HG02943 (cell line): ENCODE results near the gene DOK5.

ENCODE experiments used
- ATAC-seq: cut with Tn5 transposase; IDR thresholded peaks from one replicate; pipeline ENCODE4 v1.9.1; 2021; ENCODE audit warnings: mild to moderate bottlenecking, low read depth, moderate library complexity; ENCODE audit not compliant: unreplicated experiment

Gene DOK5

DNA sequence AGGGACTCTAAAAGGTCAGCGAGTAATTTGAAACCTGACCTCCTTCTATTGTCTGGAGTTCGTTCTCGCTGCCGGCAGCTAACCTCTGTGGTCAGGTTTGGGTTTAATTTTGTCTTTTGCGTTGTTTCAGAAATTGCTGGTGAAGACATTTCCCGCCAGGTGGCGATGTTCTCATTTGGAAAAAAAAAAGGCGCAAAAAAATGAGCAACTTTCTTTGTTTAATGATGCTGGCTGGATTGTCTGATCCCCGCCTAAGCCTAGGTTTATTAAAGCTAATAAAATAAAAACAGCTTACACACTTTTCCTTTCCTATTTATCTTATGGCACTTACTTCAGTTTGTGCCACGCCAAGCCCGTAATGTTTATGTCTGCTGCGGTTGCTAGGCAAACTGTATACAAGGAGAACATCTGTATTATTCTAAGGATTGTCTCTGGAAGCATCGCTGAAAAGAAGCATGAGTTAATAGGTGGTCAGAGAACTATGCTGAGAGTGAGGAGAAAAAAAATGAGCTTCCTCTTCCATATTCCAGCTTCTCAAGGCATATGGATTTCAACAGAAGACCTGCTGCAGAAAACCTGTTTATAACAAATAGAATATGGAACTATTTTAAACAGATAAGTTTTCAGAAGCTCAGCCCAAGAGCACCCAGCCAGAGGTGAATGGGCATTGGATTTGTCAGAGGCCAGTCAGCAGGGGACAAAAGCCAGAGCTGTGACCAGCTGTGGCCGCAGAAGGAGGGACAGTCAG, 205.7 kb downstream of the DOK5 start:
- ATAC-seq = no peak

- no peak for ATAC-seq
These were observed 206.5 kb downstream of the DOK5 start for GRCh38 chr20:54681869-54682268.

GRCh38 chr20:54688476-54688875, 213.1 kb downstream of the DOK5 start:
- ATAC-seq = no peak

DNA sequence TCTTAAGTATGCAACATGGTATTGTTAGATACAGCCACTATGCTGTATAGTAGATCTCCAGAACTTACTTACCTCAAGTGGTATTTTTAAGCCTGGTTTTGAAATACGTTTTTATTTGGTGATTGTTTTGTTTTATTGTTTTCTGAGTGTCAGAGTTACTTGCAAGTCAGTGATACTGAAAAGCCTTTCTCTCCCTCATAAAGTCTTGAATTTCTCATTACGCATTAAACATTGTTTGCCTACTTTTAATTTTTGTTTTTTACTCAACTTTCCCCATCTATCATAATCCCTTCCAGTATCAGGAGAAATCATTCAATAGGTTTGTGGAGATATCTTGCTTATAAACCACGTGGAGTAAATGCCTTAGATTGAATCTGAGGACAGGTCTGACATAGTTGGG, 214.9 kb downstream of the DOK5 start:
- no peak for ATAC-seq

GRCh38 chr20:54691327-54691726, 215.9 kb downstream of the DOK5 start:
- ATAC-seq = no peak

- ATAC-seq = no peak
These were observed 216.9 kb downstream of the DOK5 start for GRCh38 chr20:54692168-54692887.

DNA sequence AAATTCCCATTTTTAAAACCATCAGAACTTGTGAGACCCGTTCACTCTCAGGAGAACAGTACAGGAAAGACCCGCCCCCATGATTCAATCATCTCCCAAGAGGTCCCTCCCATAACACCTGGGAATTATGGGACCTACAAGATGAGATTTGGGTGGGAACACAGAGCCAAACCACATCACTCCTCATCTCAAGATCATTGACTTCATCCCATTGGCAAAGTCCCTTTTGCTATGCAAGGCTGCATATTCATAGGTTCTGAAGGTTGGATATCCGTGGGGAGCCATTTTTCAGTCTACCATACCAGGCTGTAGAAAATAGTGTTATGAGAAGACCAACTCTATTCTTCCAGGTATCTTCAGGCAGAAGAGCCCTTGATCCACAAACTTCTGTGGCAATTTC, 219.1 kb downstream of the DOK5 start:
- ATAC-seq = no peak

DNA sequence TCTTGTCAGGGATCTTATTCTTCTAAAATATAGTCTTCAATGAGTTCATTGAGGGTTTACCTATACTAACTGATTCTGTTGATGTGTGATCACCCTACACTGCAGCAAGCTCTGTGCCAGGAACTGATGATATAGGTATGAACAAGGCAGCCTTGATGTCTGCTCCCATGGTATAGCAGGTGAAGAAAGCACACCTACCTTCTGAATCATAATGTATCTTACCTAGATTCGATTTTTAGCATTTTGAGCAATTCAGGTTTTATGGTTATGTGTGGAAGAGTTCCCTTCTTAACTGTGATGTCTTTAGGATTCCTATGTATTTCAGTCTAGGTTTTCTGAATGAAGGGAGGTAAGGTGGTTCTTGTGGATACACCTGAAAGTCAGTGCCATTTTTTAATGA, 223.0 kb downstream of the DOK5 start:
- ATAC-seq = no peak
